Endothelial cell of umbilical vein (primary cell): ENCODE measurements around the gene AFG3L2. TPM values are rescaled to one million over a fixed set of nuclear protein-coding genes. Genes with fewer than 3 reads are reported as not detected.

Experiments
- BruUV-seq: library from RNA; stranded (reverse); fragments of 400-500 nt; replicated peaks from 2 replicates; lab custom pipeline; 2021; lab: Mats Ljungman, UMichigan
- CTCF ChIA-PET: fragments of 300-600, 350-600 bp; sonication (Branson Sonifier 250); formaldehyde crosslinking; loops from one replicate; lab custom pipeline; 2021; ENCODE audit warnings: antibody characterized with exemption, inconsistent platforms; lab: Charles Lee
- POLR2A ChIA-PET: fragments of 300-600, 350-600 bp; sonication (Branson Sonifier 250); formaldehyde crosslinking; loops from one replicate; lab custom pipeline; 2021; ENCODE audit warnings: antibody characterized with exemption, inconsistent platforms; lab: Charles Lee
- DNase-seq: peaks from one replicate; pipeline ENCODE4 v3.0.0-alpha.2; 2011; ENCODE audit warnings: low read depth, low spot score
- FAIRE-seq: peaks from 2 replicates; lab custom pipeline; 2011; peaks lifted over from hg19 to GRCh38; lab: Jason Lieb, UNC
- H2AFZ ChIP-seq: 2 replicates; pipeline ENCODE4 v1.6.0; 2012; ENCODE audit warnings: low read depth, low read length, control low read depth, inconsistent platforms
- H3K27ac ChIP-seq: 2 replicates; pipeline ENCODE4 v1.5.1; 2011; ENCODE audit warnings: low read depth, mild to moderate bottlenecking, control low read depth, low read length, moderate library complexity; ENCODE audit not compliant: insufficient read depth
- H3K27me3 ChIP-seq, 2 experiments: 2 replicates each; pipeline versions ENCODE4 v1.6.0 to v1.6.1; 2011; ENCODE audit warnings: low read length in 2 of 2, mixed read lengths in 1 of 2; ENCODE audit not compliant: control insufficient read depth in 2 of 2, insufficient read depth in 2 of 2
- H3K36me3 ChIP-seq, 2 experiments: 2 replicates in 1 of 2; 3 replicates in 1 of 2; pipeline ENCODE4 v1.5.1; 2011; ENCODE audit warnings: low read length in 2 of 2, mild to moderate bottlenecking in 1 of 2, moderate library complexity in 1 of 2; ENCODE audit not compliant: control insufficient read depth in 2 of 2, insufficient read depth in 2 of 2; ENCODE audit errors: extremely low read depth in 1 of 2
- H3K4me1 ChIP-seq: 3 replicates; pipeline ENCODE4 v1.5.1; 2011; ENCODE audit warnings: mild to moderate bottlenecking, low read length; ENCODE audit not compliant: control insufficient read depth, insufficient read depth; ENCODE audit errors: extremely low read depth
- H3K4me2 ChIP-seq: 2 replicates; pipeline ENCODE4 v1.6.1; 2011; ENCODE audit warnings: low read length, control low read depth, mixed read lengths; ENCODE audit not compliant: insufficient read depth
- H3K4me3 ChIP-seq, 3 experiments: fragments of 200-600 bp in 1 of 3; sonication (generic), shearing (Covaris generic) in 1 of 3; replicated peaks in 1 of 3; 2 replicates each; pipeline ENCODE4 v1.5.1; 2011 to 2016; ENCODE audit warnings: control low read depth in 3 of 3, low read length in 3 of 3, mild to moderate bottlenecking in 2 of 3, inconsistent platforms in 1 of 3, low read depth in 1 of 3, moderate library complexity in 1 of 3; ENCODE audit not compliant: insufficient read depth in 1 of 3
- H3K79me2 ChIP-seq: 2 replicates; pipeline ENCODE4 v1.6.0; 2012; ENCODE audit warnings: low read length, inconsistent platforms; ENCODE audit not compliant: control insufficient read depth, insufficient read depth
- H3K9ac ChIP-seq: replicated peaks from 2 replicates; pipeline ENCODE3; 2011; ENCODE audit warnings: low read length, control low read depth; ENCODE audit not compliant: insufficient read depth; ENCODE audit errors: extremely low read depth
- H3K9me1 ChIP-seq: replicated peaks from 3 replicates; pipeline ENCODE4 v1.6.0; 2011; ENCODE audit warnings: mild to moderate bottlenecking, low read length; ENCODE audit not compliant: control insufficient read depth, insufficient read depth; ENCODE audit errors: extremely low read depth
- H3K9me3 ChIP-seq: replicated peaks from 2 replicates; pipeline ENCODE4 v1.5.1; 2012; ENCODE audit warnings: low read length, inconsistent platforms; ENCODE audit not compliant: control insufficient read depth, insufficient read depth
- H4K20me1 ChIP-seq: replicated peaks from 2 replicates; pipeline ENCODE3; 2011; ENCODE audit warnings: mild to moderate bottlenecking, low read length; ENCODE audit not compliant: control insufficient read depth, insufficient read depth; ENCODE audit errors: extremely low read depth
- EZH2 ChIP-seq: IDR thresholded peaks from 2 replicates; pipeline ENCODE4 v1.6.1; 2012; ENCODE audit warnings: borderline replicate concordance, low read depth, mild to moderate bottlenecking, moderate library complexity, low read length, inconsistent platforms; ENCODE audit not compliant: severe bottlenecking
- GATA2 ChIP-seq: IDR thresholded peaks from 2 replicates; pipeline ENCODE4 v1.7.0; 2011; ENCODE audit warnings: low read depth, mild to moderate bottlenecking, moderate library complexity, mixed read lengths, low read length; ENCODE audit not compliant: insufficient read length, insufficient read depth
- MYC ChIP-seq: IDR thresholded peaks from one replicate; pipeline ENCODE4 v1.6.1; 2011; ENCODE audit warnings: mild to moderate bottlenecking, low read depth, low read length
- dilution Hi-C: fragments of 300-500 bp; cut with MboI; formaldehyde crosslinking; loops from one replicate; pipeline ENCODE4 v1.15.0; 2019; ENCODE audit warnings: low sequenced_read_pairs; ENCODE audit not compliant: extremely low pct_ligation_motif_present
- intact Hi-C: fragments of 100-400 bp; cut with micrococcal nuclease; formaldehyde crosslinking; loops from one replicate; pipeline ENCODE4 v1.10.0; 2022
- polyA plus RNA-seq, 4 experiments: library from polyadenylated mRNA; depleted of rRNA in 3 of 4; stranded (reverse) in 3 of 4; unstranded in 1 of 4; fragments of >200 nt; gene quantifications; 2 replicates each; pipeline versions ENCODE4 v1.2.1 to v1.2.3, GENCODE V29; 2011 to 2012; ENCODE audit warnings: missing spikeins in 1 of 4
- total RNA-seq: library from RNA; stranded (reverse); gene quantifications from 2 replicates; pipeline ENCODE4 v1.2.3, GENCODE V29; 2021
- TF ChIP-seq, protein P1 (sequence below), 2 donors: IDR thresholded peaks; 1 replicate in 1 of 2; 2 replicates in 1 of 2; pipeline ENCODE4 v1.5.1; 2011; ENCODE audit warnings: low read length in 2 of 2, mild to moderate bottlenecking in 2 of 2, moderate library complexity in 2 of 2, control low read depth in 1 of 2, inconsistent platforms in 1 of 2, low read depth in 1 of 2; ENCODE audit not compliant: insufficient read depth in 1 of 2; ENCODE audit errors: extremely low read depth in 1 of 2

The AFG3L2 gene
- total and polyA plus RNA-seq, 2 donors (not counting 3 experiments of a cell fraction or from before 2014, with no cell fraction given): 19.3 to 42.4 TPM

DNA sequence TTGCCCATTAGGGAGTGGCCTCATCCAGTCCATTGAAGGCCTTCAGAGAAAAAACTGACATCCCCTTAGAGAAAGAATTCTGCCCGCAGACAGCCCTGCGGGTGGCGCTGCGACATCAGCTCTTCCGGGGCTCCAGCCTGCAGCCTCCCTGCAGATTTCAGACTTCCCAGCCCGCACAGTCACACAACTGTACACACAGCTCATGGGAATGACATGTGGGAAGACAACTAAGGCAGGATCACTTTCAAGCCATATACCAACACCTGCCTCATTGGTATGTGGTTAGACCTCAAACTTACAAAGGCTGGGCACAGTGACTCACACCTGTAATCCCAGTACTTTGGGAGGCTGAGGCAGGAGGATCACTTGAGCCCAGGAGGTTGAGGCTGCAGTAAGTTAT lies 93.8 kb downstream of the AFG3L2 start:
- ChIA-PET CTCF (interaction anchor here (0.6 to 7.7 kb wide), 12 partner anchors 9 to 70 kb away, joined by 3 to 102 read pairs (median 6); partner anchors contain the start of gene TUBB6), POLR2A (interaction anchor here (1.0 to 1.9 kb wide), 7 partner anchors 12 to 35 kb away, joined by 3 to 11 read pairs (median 4); partner anchors contain the start of gene TUBB6)
- Histone ChIP-seq H3K4me1 (peaks cover 32% of the 10 kb centered on the region), H3K9ac (no peak overlapping the region), H3K27me3 (no peaks in the 10 kb centered on the region), H3K9me3 (no peaks in the 10 kb centered on the region), H3K9me1 (no peaks in the 10 kb centered on the region), H3K36me3 (no peaks in the 10 kb centered on the region), H3K27ac (no peak overlapping the region), H4K20me1 (no peaks in the 10 kb centered on the region), H2AFZ (no peak overlapping the region), H3K4me3 (no peak overlapping the region), H3K4me2 (no peak overlapping the region), H3K79me2 (no peaks in the 10 kb centered on the region)
- TF ChIP-seq GATA2: no peak
- TF ChIP-seq MYC: no peak
- TF ChIP-seq, protein P1, sequence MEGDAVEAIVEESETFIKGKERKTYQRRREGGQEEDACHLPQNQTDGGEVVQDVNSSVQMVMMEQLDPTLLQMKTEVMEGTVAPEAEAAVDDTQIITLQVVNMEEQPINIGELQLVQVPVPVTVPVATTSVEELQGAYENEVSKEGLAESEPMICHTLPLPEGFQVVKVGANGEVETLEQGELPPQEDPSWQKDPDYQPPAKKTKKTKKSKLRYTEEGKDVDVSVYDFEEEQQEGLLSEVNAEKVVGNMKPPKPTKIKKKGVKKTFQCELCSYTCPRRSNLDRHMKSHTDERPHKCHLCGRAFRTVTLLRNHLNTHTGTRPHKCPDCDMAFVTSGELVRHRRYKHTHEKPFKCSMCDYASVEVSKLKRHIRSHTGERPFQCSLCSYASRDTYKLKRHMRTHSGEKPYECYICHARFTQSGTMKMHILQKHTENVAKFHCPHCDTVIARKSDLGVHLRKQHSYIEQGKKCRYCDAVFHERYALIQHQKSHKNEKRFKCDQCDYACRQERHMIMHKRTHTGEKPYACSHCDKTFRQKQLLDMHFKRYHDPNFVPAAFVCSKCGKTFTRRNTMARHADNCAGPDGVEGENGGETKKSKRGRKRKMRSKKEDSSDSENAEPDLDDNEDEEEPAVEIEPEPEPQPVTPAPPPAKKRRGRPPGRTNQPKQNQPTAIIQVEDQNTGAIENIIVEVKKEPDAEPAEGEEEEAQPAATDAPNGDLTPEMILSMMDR (IDR thresholded peaks at IDR 0.05; ENCODE audit: extremely low read depth in 1 of 2, insufficient read depth in 1 of 2, low read depth in 1 of 2, low read length in 2 of 2): peak; percentile 16 to 24
- no peak for TF ChIP-seq EZH2
- DNase-seq (peak; percentile 20), FAIRE-seq (no peak)
- intact Hi-C loops: loop anchor here (10.0 kb wide), 1 partner anchor 372 kb away; the partner anchor contains the start of gene SPIRE1
- dilution Hi-C loops: no loop called here
- BruUV-seq: no TSS peak
